ENCODE measurements around the gene APLNR. TPM values are rescaled to one million over a fixed set of nuclear protein-coding genes. Genes with fewer than 3 reads are reported as not detected.

The APLNR gene
- 0.04 TPM in 1 of 5 replicates, not detected in the others for total RNA-seq (2022; extraction: Qiagen RNA extraction)

GRCh38 chr11:57237204-57237681, at the start of gene APLNR:
TSS of gene APLNR (minus strand) at chr11:57237250. CDS start at chr11:57237004, 246 bp downstream.

Other genes starting within 250 kb of the APLNR start
- gene OR5AK2, start 248.3 kb downstream of the APLNR start, total RNA-seq (2022; extraction: Qiagen RNA extraction): not detected in 5 replicates
- not detected in 5 replicates for gene LRRC55, start 55.3 kb downstream of the APLNR start, total RNA-seq (2022; extraction: Qiagen RNA extraction)
- 62.1 to 110 TPM (median 105 TPM) in 5 replicates for gene TNKS1BP1, start 87.7 kb upstream of the APLNR start, total RNA-seq (2022; extraction: Qiagen RNA extraction)
- gene SSRP1, start 98.6 kb upstream of the APLNR start, total RNA-seq (2022; extraction: Qiagen RNA extraction): 231 to 260 TPM (median 252 TPM) in 5 replicates
- 0.05 to 0.23 TPM (median 0.15 TPM) in 5 replicates for gene P2RX3, start 101.1 kb upstream of the APLNR start, total RNA-seq (2022; extraction: Qiagen RNA extraction)
- gene PRG3, start 143.9 kb upstream of the APLNR start, total RNA-seq (2022; extraction: Qiagen RNA extraction): not detected in 5 replicates
- 0.08 TPM in 1 of 5 replicates, not detected in the others for gene PRG2, start 153.4 kb upstream of the APLNR start, total RNA-seq (2022; extraction: Qiagen RNA extraction)
- 0.33 to 0.58 TPM (median 0.43 TPM) in 5 replicates for gene SLC43A3, start 189.9 kb upstream of the APLNR start, total RNA-seq (2022; extraction: Qiagen RNA extraction)
- gene RTN4RL2, start 223.3 kb upstream of the APLNR start, total RNA-seq (2022; extraction: Qiagen RNA extraction): 41.3 to 86.1 TPM (median 84.7 TPM) in 5 replicates

Measured in A549 treated with dexamethasone at 1 μM for 4 hours (cell line).